PC-3 (cell line): ENCODE data around the gene TPRX1. TPM values are rescaled to one million over a fixed set of nuclear protein-coding genes. Genes with fewer than 3 reads are reported as not detected.

Experiments
- ATAC-seq: fragments of 200-7000 bp; cut with Tn5 transposase; 2 replicates; pipeline ENCODE4 v1.9.1; 2020; ENCODE audit warnings: mild to moderate bottlenecking, moderate library complexity
- BruUV-seq: library from RNA; stranded (reverse); fragments of 400-500 nt; replicated peaks from 2 replicates; lab custom pipeline; 2021; lab: Mats Ljungman, UMichigan
- CTCF ChIA-PET: fragments of 300-600 bp; sonication (Branson Sonifier 250); formaldehyde crosslinking; loops from one replicate; lab custom pipeline; 2022; ENCODE audit warnings: antibody characterized with exemption; lab: Charles Lee
- POLR2A ChIA-PET: fragments of 300-600 bp; sonication (Branson Sonifier 250); formaldehyde crosslinking; loops from one replicate; lab custom pipeline; 2022; ENCODE audit warnings: antibody characterized with exemption; ENCODE audit not compliant: unreplicated experiment; lab: Charles Lee
- DNase-seq: peaks from one replicate; pipeline ENCODE4 v3.0.0-alpha.2; 2015
- H2AFZ ChIP-seq: fragments of 300-600 bp; sonication (generic); 2 replicates; pipeline ENCODE4 v1.6.0; 2016; ENCODE audit warnings: antibody characterized with exemption, low read length
- H3F3A ChIP-seq: fragments of 300-600 bp; sonication (generic); one replicate; pipeline ENCODE4 v1.6.0; 2017; ENCODE audit warnings: antibody characterized with exemption, low read length, control low read depth, mild to moderate bottlenecking; ENCODE audit not compliant: unreplicated experiment
- H3K27ac ChIP-seq: fragments of 300-600 bp; sonication (generic); 2 replicates; pipeline ENCODE4 v1.5.1; 2016; ENCODE audit warnings: mild to moderate bottlenecking, low read length
- H3K27me3 ChIP-seq: fragments of 300-600 bp; sonication (generic); 2 replicates; pipeline ENCODE4 v1.6.1; 2016; ENCODE audit warnings: low read length, mixed read lengths
- H3K36me3 ChIP-seq: fragments of 300-600 bp; sonication (generic); 2 replicates; pipeline ENCODE4 v1.6.1; 2016; ENCODE audit warnings: low read depth, mixed run types, low read length, mixed read lengths
- H3K4me1 ChIP-seq: fragments of 300-600 bp; sonication (generic); 2 replicates; pipeline ENCODE4 v1.5.1; 2016; ENCODE audit warnings: low read length; ENCODE audit not compliant: insufficient read depth
- H3K4me2 ChIP-seq: fragments of 300-600 bp; sonication (generic); 2 replicates; pipeline ENCODE4 v1.6.0; 2016; ENCODE audit warnings: low read length
- H3K4me3 ChIP-seq: fragments of 300-600 bp; sonication (generic); 2 replicates; pipeline ENCODE4 v1.5.1; 2016; ENCODE audit warnings: mild to moderate bottlenecking, low read length, mixed read lengths
- H3K79me2 ChIP-seq: fragments of 300-600 bp; sonication (generic); 2 replicates; pipeline ENCODE4 v1.6.1; 2017; ENCODE audit warnings: low read length, mixed read lengths
- H3K9ac ChIP-seq: fragments of 300-600 bp; sonication (generic); 2 replicates; pipeline ENCODE4 v1.6.0; 2016; ENCODE audit warnings: mild to moderate bottlenecking, low read length
- H3K9me2 ChIP-seq: fragments of 300-600 bp; sonication (generic); replicated peaks from 2 replicates; pipeline ENCODE4 v1.6.1; 2016; ENCODE audit warnings: mixed run types, low read length, mixed read lengths
- H3K9me3 ChIP-seq: fragments of 300-600 bp; sonication (generic); 2 replicates; pipeline ENCODE4 v1.6.1; 2016; ENCODE audit warnings: low read length, mixed read lengths
- H4K20me1 ChIP-seq: fragments of 300-600 bp; sonication (generic); 2 replicates; pipeline ENCODE4 v1.6.1; 2016; ENCODE audit warnings: low read length, mixed read lengths
- CTCF ChIP-seq: fragments of 300-600 bp; sonication (generic); conservative IDR thresholded peaks from 2 replicates; pipeline ENCODE4 v1.5.1; 2017; ENCODE audit warnings: antibody characterized with exemption, low read depth, mild to moderate bottlenecking, low read length
- EZH2 ChIP-seq: fragments of 300-600 bp; sonication (generic); IDR thresholded peaks from one replicate; pipeline ENCODE4 v1.6.1; 2017; ENCODE audit warnings: antibody characterized with exemption, mild to moderate bottlenecking, low read length; ENCODE audit not compliant: unreplicated experiment
- EZH2phosphoT487 ChIP-seq: fragments of 300-600 bp; sonication (generic); IDR thresholded peaks from 2 replicates; pipeline ENCODE4 v1.6.1; 2018; ENCODE audit warnings: mild to moderate bottlenecking, antibody characterized with exemption, low read length, borderline replicate concordance
- intact Hi-C: fragments of 100-400 bp; cut with micrococcal nuclease; formaldehyde crosslinking; loops from 2 replicates; pipeline ENCODE4 v1.9.0; 2023
- total RNA-seq: library from RNA; depleted of rRNA; stranded (reverse); fragments of >200 nt; gene quantifications from 2 replicates; pipeline ENCODE4 v1.2.3, GENCODE V29; 2014

TPRX1 gene
- total RNA-seq, 1 experiment from 2014 or later = not detected

GRCh38 chr19:47762615-47763308, 41.6 kb downstream of the TPRX1 start:
- Histone ChIP-seq H3K9me3 (no peaks in the 10 kb centered on the region), H3K4me3 (no peak overlapping the region), H3K36me3 (0 out of 2 replicates have a peak, but pooled peaks cover under 1% of the 10 kb centered on the region), H3K4me1 (no peaks in the 10 kb centered on the region), H3K27me3 (no peaks in the 10 kb centered on the region), H4K20me1 (no peaks in the 10 kb centered on the region), H3F3A (no peaks in the 10 kb centered on the region), H2AFZ (no peak overlapping the region), H3K79me2 (no peaks in the 10 kb centered on the region), H3K9ac (no peak overlapping the region), H3K4me2 (no peak overlapping the region), H3K27ac (no peak overlapping the region), H3K9me2 (no peaks in the 10 kb centered on the region)
- DNase-seq = no peak
- no peak for ATAC-seq
- TF ChIP-seq CTCF (no peak), EZH2phosphoT487 (no peak), EZH2 (no peak)
- intact Hi-C loops = no loop called here
- POLR2A ChIA-PET = no interaction called here
- CTCF ChIA-PET = no interaction called here
- BruUV-seq = no TSS peak

GRCh38 chr19:47762151-47762550, 42.2 kb downstream of the TPRX1 start:
- no peaks in the 10 kb centered on the region for H3K9me3 ChIP-seq
- no peak for DNase-seq
- intact Hi-C loops = no loop called here
- POLR2A ChIA-PET = no interaction called here
- H3K27ac ChIP-seq = no peak overlapping the region
- H4K20me1 ChIP-seq = no peaks in the 10 kb centered on the region
- peaks cover 5% of the 10 kb centered on the region; the same call in 1 of the 2 replicates for H3K36me3 ChIP-seq
- no peak overlapping the region for H3K4me3 ChIP-seq
- TF ChIP-seq CTCF = no peak
- no peaks in the 10 kb centered on the region for H3K27me3 ChIP-seq
- no peaks in the 10 kb centered on the region for H3K79me2 ChIP-seq
- H3K4me1 ChIP-seq = no peaks in the 10 kb centered on the region
- CTCF ChIA-PET = no interaction called here
- BruUV-seq = no TSS peak
- H3K9ac ChIP-seq = no peak overlapping the region
- H3K9me2 ChIP-seq = no peaks in the 10 kb centered on the region
- ATAC-seq = no peak
- H2AFZ ChIP-seq = no peak overlapping the region
- H3K4me2 ChIP-seq = no peak overlapping the region
- no peaks in the 10 kb centered on the region for H3F3A ChIP-seq

- intact Hi-C loops = no loop called here
- Histone ChIP-seq H3K79me2 (no peaks in the 10 kb centered on the region), H3F3A (no peaks in the 10 kb centered on the region), H2AFZ (no peak overlapping the region), H3K4me3 (no peak overlapping the region), H3K4me2 (no peak overlapping the region), H3K27ac (no peak overlapping the region), H4K20me1 (no peaks in the 10 kb centered on the region), H3K27me3 (no peaks in the 10 kb centered on the region), H3K9ac (no peak overlapping the region), H3K4me1 (no peaks in the 10 kb centered on the region), H3K9me2 (no peaks in the 10 kb centered on the region), H3K36me3 (peaks cover 8% of the 10 kb centered on the region; the same call in 1 of the 2 replicates), H3K9me3 (no peaks in the 10 kb centered on the region)
- TF ChIP-seq EZH2 = no peak
- no peak for TF ChIP-seq EZH2phosphoT487
- TF ChIP-seq CTCF = no peak
- DNase-seq (no peak), ATAC-seq (no peak)
- POLR2A ChIA-PET = no interaction called here
- CTCF ChIA-PET = no interaction called here
- no TSS peak for BruUV-seq
Observed at GRCh38 chr19:47761566-47761965, 42.8 kb downstream of the TPRX1 start.
